NT2/D1 (cell line): Measurements from ENCODE around the gene SH3RF1.

Source experiments
- SUZ12 ChIP-seq: IDR thresholded peaks from 2 replicates; pipeline ENCODE4 v1.6.1; 2011; ENCODE audit not compliant: insufficient read length, insufficient read depth; ENCODE audit errors: extremely low read depth
- YY1 ChIP-seq: IDR thresholded peaks from 2 replicates; pipeline ENCODE4 v1.6.1; 2011; ENCODE audit not compliant: insufficient read length, insufficient read depth
- ZNF274 ChIP-seq: IDR thresholded peaks from 2 replicates; pipeline ENCODE4 v1.6.1; 2011; ENCODE audit warnings: mild to moderate bottlenecking, low read depth, low read length

GRCh38 chr4:169109035-169109675, 161.6 kb downstream of the SH3RF1 start:
- TF ChIP-seq YY1 (no peak), ZNF274 (no peak), SUZ12 (no peak)
